ENCODE data around the gene RHOH. TPM values are rescaled to one million over a fixed set of nuclear protein-coding genes. Genes with fewer than 3 reads are reported as not detected.

RHOH gene
- total RNA-seq, 2 experiments from 2014 or later, result 38.2 to 83.2 TPM

DNA sequence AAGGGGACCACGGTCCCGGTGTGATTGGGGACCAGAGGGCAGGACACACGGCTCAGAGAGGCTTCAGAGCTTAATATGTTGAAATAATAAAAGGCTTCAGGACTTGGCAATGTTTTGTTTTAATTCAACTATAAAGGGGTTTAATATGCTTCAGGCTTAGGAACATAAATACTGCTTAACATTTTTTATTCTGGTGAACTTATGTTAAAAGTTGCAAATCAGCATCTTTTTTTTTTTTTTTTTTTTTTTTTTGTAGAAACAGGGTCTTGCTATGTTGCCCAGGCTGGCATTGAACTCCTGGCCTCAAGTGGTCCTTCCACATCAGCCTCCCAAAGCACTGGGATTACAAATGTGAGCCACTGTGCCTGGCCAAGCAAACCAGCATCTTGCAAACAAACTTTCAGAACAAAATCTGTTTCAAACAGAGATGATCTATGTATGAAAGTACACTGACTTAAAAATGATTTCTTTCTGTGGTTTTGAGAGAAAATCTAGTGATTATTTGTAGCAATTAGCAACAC is 37.7 kb downstream of the RHOH start:
- Histone ChIP-seq H3K4me3 (ENCODE audit: low read depth, low read length, poor library complexity, severe bottlenecking) (no peak overlapping the region), H3K4me1 (ENCODE audit: insufficient read depth, low read length, poor library complexity, severe bottlenecking) (no peaks in the 10 kb centered on the region), H3K79me2 (ENCODE audit: insufficient read depth, low read depth, low read length) (peaks cover 99% of the 10 kb centered on the region), H4K20me1 (ENCODE audit: insufficient read depth, low read length) (peaks cover 11% of the 10 kb centered on the region; the same call in 1 of the 2 replicates), H3K9me2 (ENCODE audit: insufficient read depth, low read length) (no peaks in the 10 kb centered on the region), H3K9me3 (ENCODE audit: low read length) (no peaks in the 10 kb centered on the region), H3K36me3 (ENCODE audit: insufficient read depth, low read length) (peaks cover 89% of the 10 kb centered on the region), H3K27ac (ENCODE audit: low read depth, low read length, poor library complexity, severe bottlenecking) (no peak overlapping the region), H2AFZ (ENCODE audit: low read length) (no peak overlapping the region), H3K4me2 (ENCODE audit: low read length) (no peak overlapping the region)
- TF ChIP-seq EZH2phosphoT487 (IDR thresholded peaks at IDR 0.05; ENCODE audit: borderline replicate concordance, low read depth, low read length), result no peak
- TF ChIP-seq, protein P1, sequence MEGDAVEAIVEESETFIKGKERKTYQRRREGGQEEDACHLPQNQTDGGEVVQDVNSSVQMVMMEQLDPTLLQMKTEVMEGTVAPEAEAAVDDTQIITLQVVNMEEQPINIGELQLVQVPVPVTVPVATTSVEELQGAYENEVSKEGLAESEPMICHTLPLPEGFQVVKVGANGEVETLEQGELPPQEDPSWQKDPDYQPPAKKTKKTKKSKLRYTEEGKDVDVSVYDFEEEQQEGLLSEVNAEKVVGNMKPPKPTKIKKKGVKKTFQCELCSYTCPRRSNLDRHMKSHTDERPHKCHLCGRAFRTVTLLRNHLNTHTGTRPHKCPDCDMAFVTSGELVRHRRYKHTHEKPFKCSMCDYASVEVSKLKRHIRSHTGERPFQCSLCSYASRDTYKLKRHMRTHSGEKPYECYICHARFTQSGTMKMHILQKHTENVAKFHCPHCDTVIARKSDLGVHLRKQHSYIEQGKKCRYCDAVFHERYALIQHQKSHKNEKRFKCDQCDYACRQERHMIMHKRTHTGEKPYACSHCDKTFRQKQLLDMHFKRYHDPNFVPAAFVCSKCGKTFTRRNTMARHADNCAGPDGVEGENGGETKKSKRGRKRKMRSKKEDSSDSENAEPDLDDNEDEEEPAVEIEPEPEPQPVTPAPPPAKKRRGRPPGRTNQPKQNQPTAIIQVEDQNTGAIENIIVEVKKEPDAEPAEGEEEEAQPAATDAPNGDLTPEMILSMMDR (conservative IDR thresholded peaks at IDR 0.05; ENCODE audit: low read length), result no peak
- intact Hi-C loops (cut with micrococcal nuclease; ENCODE audit: unreplicated experiment), result no loop called here
- POLR2A ChIA-PET, result interaction anchor here (0.6 to 1.5 kb wide), 3 partner anchors 27 to 707 kb away, joined by 3 to 4 read pairs (median 4); no protein-coding TSS in a partner anchor
- CTCF ChIA-PET (ENCODE audit: unreplicated experiment), result no interaction called here
- no TSS peak for BruUV-seq (replicated peaks)
- no peak for DNase-seq (ENCODE audit: low spot score)

DNA sequence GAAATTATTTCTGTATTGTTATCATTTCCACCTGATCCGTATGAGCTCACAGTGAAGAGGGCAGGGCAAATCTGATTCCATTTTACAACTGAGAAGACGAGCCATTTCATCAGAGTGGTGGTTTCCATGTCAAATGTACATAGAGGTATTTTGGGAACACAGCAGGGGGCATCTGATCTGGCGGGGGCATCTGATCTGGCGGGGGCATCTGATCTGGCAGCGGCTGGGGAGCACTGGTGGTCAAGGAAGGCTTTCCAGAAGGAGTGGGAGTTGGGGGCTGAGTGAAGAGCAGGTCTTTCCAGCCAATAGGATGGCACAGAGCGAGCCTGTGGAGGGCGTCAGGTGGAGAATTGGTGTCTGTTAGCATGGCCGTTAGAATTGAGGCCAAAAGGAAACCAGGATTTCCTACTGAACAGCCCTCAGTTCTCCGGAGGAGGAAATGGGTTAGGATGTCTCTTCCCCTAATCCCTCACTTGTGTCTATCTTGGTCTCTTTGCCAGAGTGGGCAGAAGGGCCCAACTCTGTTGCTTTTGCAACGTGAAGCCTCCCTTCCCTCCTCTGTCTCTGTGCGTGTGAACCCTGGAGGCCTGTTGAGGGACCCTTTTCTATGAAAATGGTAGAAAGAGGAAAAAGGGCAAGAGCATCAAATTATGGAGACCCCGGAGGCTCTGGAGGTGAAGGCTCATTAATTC is 41.3 kb downstream of the RHOH start:
- H3K9me2 ChIP-seq (ENCODE audit: insufficient read depth, low read length), result no peaks in the 10 kb centered on the region
- H3K4me1 ChIP-seq (ENCODE audit: insufficient read depth, low read length, poor library complexity, severe bottlenecking), result no peaks in the 10 kb centered on the region
- H3K4me2 ChIP-seq (ENCODE audit: low read length), result no peak overlapping the region
- H4K20me1 ChIP-seq (ENCODE audit: insufficient read depth, low read length), result peaks cover 11% of the 10 kb centered on the region; the same call in 1 of the 2 replicates
- H3K27ac ChIP-seq (ENCODE audit: low read depth, low read length, poor library complexity, severe bottlenecking), result no peak overlapping the region
- H3K9me3 ChIP-seq (ENCODE audit: low read length), result no peaks in the 10 kb centered on the region
- no peak for DNase-seq (ENCODE audit: low spot score)
- H3K79me2 ChIP-seq (ENCODE audit: insufficient read depth, low read depth, low read length), result peaks cover 96% of the 10 kb centered on the region
- H2AFZ ChIP-seq (ENCODE audit: low read length), result no peak overlapping the region
- ChIA-PET CTCF (ENCODE audit: unreplicated experiment) (no interaction called here), POLR2A (interaction anchor here (0.6 to 1.1 kb wide), 8 partner anchors 10 to 786 kb away, joined by 3 to 5 read pairs (median 3); no protein-coding TSS in a partner anchor)
- peaks cover 88% of the 10 kb centered on the region for H3K36me3 ChIP-seq (ENCODE audit: insufficient read depth, low read length)
- TF ChIP-seq, protein P1 (conservative IDR thresholded peaks at IDR 0.05; ENCODE audit: low read length), result no peak
- no peak for TF ChIP-seq EZH2phosphoT487 (IDR thresholded peaks at IDR 0.05; ENCODE audit: borderline replicate concordance, low read depth, low read length)
- H3K4me3 ChIP-seq (ENCODE audit: low read depth, low read length, poor library complexity, severe bottlenecking), result no peak overlapping the region
- intact Hi-C loops (cut with micrococcal nuclease; ENCODE audit: unreplicated experiment), result no loop called here
- no TSS peak for BruUV-seq (replicated peaks)

All from OCI-LY7 (cell line).